H9 (cell line): ENCODE measurements around the gene FHL1. TPM values are rescaled to one million over a fixed set of nuclear protein-coding genes. Genes with fewer than 3 reads are reported as not detected.

ENCODE experiments used
- DNase-seq: peaks from one replicate; pipeline ENCODE4 v3.0.0-alpha.2; 2017
- H2AFZ ChIP-seq: one replicate; pipeline ENCODE4 v1.6.1; 2013; ENCODE audit warnings: mild to moderate bottlenecking, low read length, control low read depth, moderate library complexity
- H2AK5ac ChIP-seq: 2 replicates; pipeline ENCODE4 v1.6.1; 2013; ENCODE audit warnings: low read length, control low read depth, mixed read lengths; ENCODE audit not compliant: insufficient read length
- H2BK120ac ChIP-seq: one replicate; pipeline ENCODE4 v1.6.1; 2013; ENCODE audit warnings: low read depth, mild to moderate bottlenecking, low read length, control low read depth, inconsistent platforms; ENCODE audit not compliant: poor library complexity, severe bottlenecking
- H2BK12ac ChIP-seq: 2 replicates; pipeline ENCODE4 v1.6.1; 2013; ENCODE audit warnings: low read length, control low read depth, mixed read lengths, low read depth; ENCODE audit not compliant: insufficient read length
- H2BK15ac ChIP-seq: 2 replicates; pipeline ENCODE4 v1.6.1; 2013; ENCODE audit warnings: low read depth, low read length, control low read depth
- H2BK20ac ChIP-seq: one replicate; pipeline ENCODE4 v1.6.1; 2013; ENCODE audit warnings: low read depth, mild to moderate bottlenecking, low read length, control low read depth, inconsistent platforms; ENCODE audit not compliant: poor library complexity, severe bottlenecking
- H2BK5ac ChIP-seq: 2 replicates; pipeline ENCODE4 v1.6.1; 2013; ENCODE audit warnings: low read length, control low read depth, mixed read lengths; ENCODE audit not compliant: insufficient read length
- H3K14ac ChIP-seq: 2 replicates; pipeline ENCODE4 v1.6.1; 2013; ENCODE audit warnings: low read length, control low read depth; ENCODE audit not compliant: insufficient read depth
- H3K18ac ChIP-seq: 2 replicates; pipeline ENCODE4 v1.6.1; 2013; ENCODE audit warnings: low read depth, mild to moderate bottlenecking, mixed read lengths, low read length, control low read depth; ENCODE audit not compliant: insufficient read length
- H3K23ac ChIP-seq: 2 replicates; pipeline ENCODE4 v1.6.1; 2013; ENCODE audit warnings: low read length, control low read depth, mixed read lengths, low read depth; ENCODE audit not compliant: insufficient read length
- H3K23me2 ChIP-seq: 2 replicates; pipeline ENCODE4 v1.6.1; 2013; ENCODE audit warnings: low read depth, mild to moderate bottlenecking, mixed read lengths, low read length, control low read depth; ENCODE audit not compliant: insufficient read length, poor library complexity, severe bottlenecking
- H3K27ac ChIP-seq: 2 replicates; pipeline ENCODE4 v1.5.1; 2013; ENCODE audit warnings: low read length, control low read depth, mixed read lengths, low read depth; ENCODE audit not compliant: insufficient read length
- H3K27me3 ChIP-seq: 2 replicates; pipeline ENCODE4 v1.6.1; 2013; ENCODE audit warnings: low read length, control low read depth, inconsistent platforms; ENCODE audit not compliant: insufficient read depth
- H3K4ac ChIP-seq: 2 replicates; pipeline ENCODE4 v1.6.1; 2013; ENCODE audit warnings: low read depth, mild to moderate bottlenecking, control low read depth, inconsistent platforms, low read length, moderate library complexity
- H3K4me1 ChIP-seq: 2 replicates; pipeline ENCODE4 v1.6.1; 2013; ENCODE audit warnings: low read length, control low read depth, inconsistent platforms; ENCODE audit not compliant: insufficient read depth
- H3K4me2 ChIP-seq: 2 replicates; pipeline ENCODE4 v1.6.1; 2013; ENCODE audit warnings: low read length, control low read depth, mixed read lengths; ENCODE audit not compliant: insufficient read length, insufficient read depth
- H3K56ac ChIP-seq: 2 replicates; pipeline ENCODE4 v1.6.1; 2013; ENCODE audit warnings: low read depth, mild to moderate bottlenecking, mixed read lengths, low read length, control low read depth; ENCODE audit not compliant: insufficient read length
- H3K79me1 ChIP-seq: 2 replicates; pipeline ENCODE4 v1.6.1; 2013; ENCODE audit warnings: low read depth, mild to moderate bottlenecking, moderate library complexity, low read length, control low read depth, inconsistent platforms; ENCODE audit not compliant: insufficient read depth, poor library complexity, severe bottlenecking
- H3K79me2 ChIP-seq: 2 replicates; pipeline ENCODE4 v1.6.1; 2013; ENCODE audit warnings: low read length, control low read depth, inconsistent platforms; ENCODE audit not compliant: insufficient read depth
- H3K9ac ChIP-seq: 2 replicates; pipeline ENCODE4 v1.6.1; 2013; ENCODE audit warnings: low read length, control low read depth, mixed read lengths; ENCODE audit not compliant: insufficient read length; ENCODE audit errors: extremely low read depth
- H3K9me3 ChIP-seq: one replicate; pipeline ENCODE4 v1.6.1; 2013; ENCODE audit warnings: low read depth, low read length, inconsistent platforms; ENCODE audit not compliant: control insufficient read depth
- H3T11ph ChIP-seq: one replicate; pipeline ENCODE4 v1.6.1; 2013; ENCODE audit warnings: mild to moderate bottlenecking, low read length, control low read depth, inconsistent platforms
- H4K20me1 ChIP-seq: one replicate; pipeline ENCODE4 v1.6.1; 2013; ENCODE audit not compliant: control insufficient read depth, insufficient read length, insufficient read depth
- H4K5ac ChIP-seq: 2 replicates; pipeline ENCODE4 v1.6.1; 2013; ENCODE audit warnings: low read depth, mild to moderate bottlenecking, mixed read lengths, low read length, control low read depth; ENCODE audit not compliant: insufficient read length
- H4K8ac ChIP-seq: replicated peaks from 2 replicates; pipeline ENCODE4 v1.6.1; 2013; ENCODE audit warnings: low read length, control low read depth, mixed read lengths, low read depth; ENCODE audit not compliant: insufficient read length
- H4K91ac ChIP-seq: 2 replicates; pipeline ENCODE4 v1.6.1; 2013; ENCODE audit warnings: low read depth, mild to moderate bottlenecking, moderate library complexity, mixed read lengths, low read length, control low read depth; ENCODE audit not compliant: insufficient read length
- H3K27ac Mint-ChIP-seq, 3 experiments: 2 replicates in 2 of 3; 3 replicates in 1 of 3; pipeline ENCODE4 v1.8.0; 2020 to 2021; ENCODE audit warnings: mixed read lengths in 3 of 3, mild to moderate bottlenecking in 1 of 3, moderate library complexity in 1 of 3
- H3K27me3 Mint-ChIP-seq: 2 replicates; pipeline ENCODE4 v1.8.0; 2021; ENCODE audit warnings: low read depth, mild to moderate bottlenecking, moderate library complexity, mixed read lengths
- H3K36me3 Mint-ChIP-seq, 3 experiments: 2 replicates in 2 of 3; 3 replicates in 1 of 3; pipeline ENCODE4 v1.8.0; 2020 to 2021; ENCODE audit warnings: low read depth in 3 of 3, mixed read lengths in 3 of 3; ENCODE audit not compliant: insufficient read depth in 1 of 3
- H3K4me1 Mint-ChIP-seq, 2 experiments: 2 replicates each; pipeline ENCODE4 v1.8.0; 2020; ENCODE audit warnings: mixed read lengths in 2 of 2
- H3K4me3 Mint-ChIP-seq, 2 experiments: 2 replicates in 1 of 2; 3 replicates in 1 of 2; pipeline ENCODE4 v1.8.0; 2020 to 2021; ENCODE audit warnings: mild to moderate bottlenecking in 2 of 2, mixed read lengths in 2 of 2, moderate library complexity in 1 of 2
- H3K9me3 Mint-ChIP-seq, 2 experiments: 2 replicates in 1 of 2; 3 replicates in 1 of 2; pipeline ENCODE4 v1.8.0; 2020; ENCODE audit warnings: mild to moderate bottlenecking in 2 of 2, mixed read lengths in 2 of 2, moderate library complexity in 1 of 2
- CTCF ChIP-seq: fragments of 200-600 bp; sonication (generic); conservative IDR thresholded peaks from 3 replicates; pipeline ENCODE4 v1.8.0; 2021; ENCODE audit warnings: antibody characterized with exemption, mild to moderate bottlenecking
- WGBS: extraction: QIAGEN DNeasy Blood & Tissue Kit; methylation state at CpG from one replicate; pipeline ENCODE4 v1.1.7; 2013; ENCODE audit warnings: missing lambda C conversion rate, low lambda C conversion rate, mixed read lengths; ENCODE audit not compliant: insufficient read length; ENCODE audit errors: extremely low coverage; 5-methylcytosine and 5-hydroxymethylcytosine counted together
- total RNA-seq: library from RNA; stranded (reverse); gene quantifications from 2 replicates; pipeline ENCODE4 v1.2.1, GENCODE V29; 2021

FHL1 gene
- total RNA-seq, 1 experiment from 2014 or later, result 20.0 TPM

GRCh38 chrX:136209751-136210150, 62.4 kb downstream of the FHL1 start:
- peaks cover 5 to 25% of the 10 kb centered on the region in 2 experiments for H3K4me1 Mint-ChIP-seq
- Histone ChIP-seq H3K4ac (no peak overlapping the region), H3K56ac (no peak overlapping the region), H3K23ac (no peak overlapping the region), H2BK5ac (no peak overlapping the region), H2BK120ac (no peak overlapping the region), H2AFZ (no peak overlapping the region), H2BK12ac (no peak overlapping the region), H4K91ac (no peak overlapping the region), H4K20me1 (no peaks in the 10 kb centered on the region), H4K8ac (no peak overlapping the region), H3K14ac (no peak overlapping the region), H3K18ac (no peak overlapping the region), H3K27me3 (no peaks in the 10 kb centered on the region), H3K27ac (no peak overlapping the region), H2BK20ac (no peak overlapping the region), H2AK5ac (no peak overlapping the region), H3T11ph (no peak overlapping the region), H3K79me1 (no peaks in the 10 kb centered on the region), H3K9ac (no peak overlapping the region), H3K23me2 (no peaks in the 10 kb centered on the region), H4K5ac (no peak overlapping the region), H3K9me3 (peaks cover 75% of the 10 kb centered on the region), H3K4me1 (no peaks in the 10 kb centered on the region), H3K4me2 (no peak overlapping the region), H2BK15ac (no peak overlapping the region), H3K79me2 (no peaks in the 10 kb centered on the region)
- no peak for DNase-seq
- peaks cover 62 to 67% of the 10 kb centered on the region in 2 experiments for H3K9me3 Mint-ChIP-seq
- no peak for TF ChIP-seq CTCF
- H3K27ac Mint-ChIP-seq, result no peak overlapping the region; a peak in 1 of 7 replicates
- no peak overlapping the region for H3K4me3 Mint-ChIP-seq
- no CpG with 5 or more reads among the region's 9 CpGs for WGBS
- H3K27me3 Mint-ChIP-seq, result peaks cover 1% of the 10 kb centered on the region; the same call in 1 of the 2 replicates
- H3K36me3 Mint-ChIP-seq, result peaks cover 21 to 30% (median 28%) of the 10 kb centered on the region in 3 experiments
